ENCODE measurements around the gene CTXN1.

DNA sequence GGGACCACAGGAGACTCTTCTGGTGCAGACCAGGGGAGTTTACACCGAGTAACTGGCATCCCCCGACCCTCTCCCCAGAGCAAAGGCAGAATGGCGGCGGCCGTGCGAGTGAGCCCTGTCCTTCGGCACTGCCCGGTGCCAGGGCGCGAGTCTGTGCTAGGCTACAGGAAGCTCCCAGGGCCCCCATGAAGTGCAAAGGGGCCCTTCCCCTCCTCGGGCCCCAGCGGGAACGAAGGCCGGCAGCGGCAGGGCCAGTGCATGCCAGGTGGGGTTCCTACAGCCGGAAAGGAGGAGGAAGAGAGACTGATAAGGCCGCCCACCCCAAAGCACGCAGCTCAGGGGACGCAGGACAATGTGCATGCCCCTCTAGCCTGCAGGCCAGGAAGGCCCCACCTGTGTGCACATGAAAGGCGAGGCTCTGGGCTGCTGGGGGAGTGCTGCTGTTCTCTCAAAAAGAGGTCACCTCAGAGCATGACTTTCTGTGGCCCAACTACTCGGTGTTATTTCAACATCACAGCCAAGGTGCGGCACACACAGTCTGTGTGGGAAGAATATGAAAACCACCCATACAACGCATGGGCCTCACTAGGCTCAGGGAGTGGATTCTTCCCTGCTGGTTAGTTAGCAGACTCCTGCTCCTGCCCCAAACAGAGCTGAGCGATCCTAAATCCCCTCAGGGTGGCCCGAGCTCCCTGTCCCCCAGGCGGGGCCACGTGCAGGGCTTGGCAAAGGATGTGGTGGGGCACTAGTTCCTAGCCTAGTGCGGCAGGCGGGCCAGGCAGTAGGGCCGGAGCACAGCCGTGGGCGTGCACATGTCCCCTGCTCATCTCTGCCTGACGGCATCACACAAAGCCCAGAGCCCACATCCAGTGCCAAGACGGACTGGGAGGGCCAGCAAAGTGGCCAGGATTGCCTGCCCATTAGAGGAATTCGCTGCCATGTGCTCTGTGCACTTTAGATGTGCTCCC, 45.9 kb upstream of the CTXN1 start:
- TF ChIP-seq, protein P1, sequence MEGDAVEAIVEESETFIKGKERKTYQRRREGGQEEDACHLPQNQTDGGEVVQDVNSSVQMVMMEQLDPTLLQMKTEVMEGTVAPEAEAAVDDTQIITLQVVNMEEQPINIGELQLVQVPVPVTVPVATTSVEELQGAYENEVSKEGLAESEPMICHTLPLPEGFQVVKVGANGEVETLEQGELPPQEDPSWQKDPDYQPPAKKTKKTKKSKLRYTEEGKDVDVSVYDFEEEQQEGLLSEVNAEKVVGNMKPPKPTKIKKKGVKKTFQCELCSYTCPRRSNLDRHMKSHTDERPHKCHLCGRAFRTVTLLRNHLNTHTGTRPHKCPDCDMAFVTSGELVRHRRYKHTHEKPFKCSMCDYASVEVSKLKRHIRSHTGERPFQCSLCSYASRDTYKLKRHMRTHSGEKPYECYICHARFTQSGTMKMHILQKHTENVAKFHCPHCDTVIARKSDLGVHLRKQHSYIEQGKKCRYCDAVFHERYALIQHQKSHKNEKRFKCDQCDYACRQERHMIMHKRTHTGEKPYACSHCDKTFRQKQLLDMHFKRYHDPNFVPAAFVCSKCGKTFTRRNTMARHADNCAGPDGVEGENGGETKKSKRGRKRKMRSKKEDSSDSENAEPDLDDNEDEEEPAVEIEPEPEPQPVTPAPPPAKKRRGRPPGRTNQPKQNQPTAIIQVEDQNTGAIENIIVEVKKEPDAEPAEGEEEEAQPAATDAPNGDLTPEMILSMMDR (IDR thresholded peaks at IDR 0.05), result no peak
- no peak for TF ChIP-seq ZFX (IDR thresholded peaks at IDR 0.05; ENCODE audit: borderline replicate concordance)
